ENCODE measurements around the gene TMEM207. TPM values are rescaled to one million over a fixed set of nuclear protein-coding genes. Genes with fewer than 3 reads are reported as not detected.

The TMEM207 gene
- total and polyA plus RNA-seq, 2 of the 4 experiments (the other 2 are of a cell fraction): not detected

DNA sequence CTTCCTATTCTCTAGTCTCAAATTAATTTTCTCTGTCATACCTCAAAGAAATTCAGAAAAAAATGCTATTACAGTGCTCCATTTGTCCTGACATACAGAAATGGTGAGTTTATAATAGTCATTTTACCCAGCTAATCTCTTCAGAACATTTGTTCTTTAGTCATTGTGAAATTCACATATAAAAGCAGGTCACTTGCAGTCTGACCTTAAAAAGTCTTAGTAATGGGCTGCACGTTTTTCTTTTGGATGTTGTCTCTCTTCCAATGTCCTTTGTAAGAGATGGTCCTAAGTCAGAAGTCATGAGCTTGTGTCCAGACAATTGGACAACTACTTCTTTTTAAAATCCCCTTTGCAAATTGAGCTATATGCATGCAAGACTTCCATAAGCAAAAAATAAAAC, 47.2 kb upstream of the TMEM207 start:
- POLR2A ChIA-PET (ENCODE audit: unreplicated experiment): no interaction called here

More for the DNA sequence above, 47.2 kb upstream of the TMEM207 start:
- Histone ChIP-seq H3K9me3 (ENCODE audit: control insufficient read depth, insufficient read depth, low read length) (no peaks in the 10 kb centered on the region), H3K9me1 (ENCODE audit: insufficient read depth, low read length) (no peaks in the 10 kb centered on the region), H2AK5ac (ENCODE audit: low read depth, low read length) (no peak overlapping the region), H3K4ac (ENCODE audit: low read depth, low read length) (no peak overlapping the region), H4K20me1 (ENCODE audit: insufficient read depth, low read length) (no peaks in the 10 kb centered on the region), H2BK15ac (ENCODE audit: low read depth, low read length) (no peak overlapping the region), H4K91ac (ENCODE audit: insufficient read depth, low read depth, low read length) (no peak overlapping the region), H3K27me3 (ENCODE audit: control insufficient read depth, insufficient read depth, low read length) (no peaks in the 10 kb centered on the region; the same call in 1 of the 2 replicates), H3K56ac (ENCODE audit: extremely low read depth, insufficient read depth, low read length) (no peak overlapping the region), H3K79me1 (ENCODE audit: low read depth in 1 of 2, low read length in 2 of 2) (no peaks in the 10 kb centered on the region), H2BK5ac (ENCODE audit: low read depth, low read length, poor library complexity, severe bottlenecking) (no peak overlapping the region), H4K5ac (ENCODE audit: low read depth, low read length) (no peak overlapping the region), H3K18ac (ENCODE audit: low read depth, low read length) (no peak overlapping the region), H3K27ac (ENCODE audit: insufficient read depth, low read length) (no peak overlapping the region), H3K4me1 (ENCODE audit: control insufficient read depth, insufficient read depth, low read length) (no peaks in the 10 kb centered on the region), H2BK120ac (ENCODE audit: low read depth, low read length) (no peak overlapping the region), H3K23ac (ENCODE audit: low read depth, low read length) (no peak overlapping the region), H3K9ac (ENCODE audit: low read depth, low read length) (no peak overlapping the region), H2AFZ (replicated peaks; ENCODE audit: low read length, poor library complexity) (no peak overlapping the region), H2BK20ac (ENCODE audit: low read depth, low read length) (no peak overlapping the region), H3K4me2 (ENCODE audit: low read depth, low read length) (no peak overlapping the region), H2AK9ac (replicated peaks; ENCODE audit: low read depth, low read length, poor library complexity) (no peak overlapping the region), H3K36me3 (ENCODE audit: control insufficient read depth, insufficient read depth, low read length) (no peaks in the 10 kb centered on the region), H3K4me3 (ENCODE audit: insufficient read depth, low read depth, low read length) (no peak overlapping the region), H3K14ac (replicated peaks; ENCODE audit: low read depth, low read length) (no peak overlapping the region), H4K8ac (ENCODE audit: low read depth in 2 of 2, low read length in 2 of 2) (no peak overlapping the region)
- no peak for TF ChIP-seq POLR2A (IDR thresholded peaks at IDR 0.05; ENCODE audit: low read depth, low read length)
- TF ChIP-seq RCOR1 (IDR thresholded peaks at IDR 0.05; ENCODE audit: insufficient replicate concordance, low read length): no peak
- no peak for TF ChIP-seq CEBPB (IDR thresholded peaks at IDR 0.05; ENCODE audit: low read depth, low read length)
- TF ChIP-seq NFE2L2 (IDR thresholded peaks at IDR 0.05; ENCODE audit: low read depth, low read length): no peak
- TF ChIP-seq, protein P1, sequence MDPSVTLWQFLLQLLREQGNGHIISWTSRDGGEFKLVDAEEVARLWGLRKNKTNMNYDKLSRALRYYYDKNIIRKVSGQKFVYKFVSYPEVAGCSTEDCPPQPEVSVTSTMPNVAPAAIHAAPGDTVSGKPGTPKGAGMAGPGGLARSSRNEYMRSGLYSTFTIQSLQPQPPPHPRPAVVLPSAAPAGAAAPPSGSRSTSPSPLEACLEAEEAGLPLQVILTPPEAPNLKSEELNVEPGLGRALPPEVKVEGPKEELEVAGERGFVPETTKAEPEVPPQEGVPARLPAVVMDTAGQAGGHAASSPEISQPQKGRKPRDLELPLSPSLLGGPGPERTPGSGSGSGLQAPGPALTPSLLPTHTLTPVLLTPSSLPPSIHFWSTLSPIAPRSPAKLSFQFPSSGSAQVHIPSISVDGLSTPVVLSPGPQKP (IDR thresholded peaks at IDR 0.05; ENCODE audit: borderline replicate concordance, low read depth, low read length): no peak
- no peak for TF ChIP-seq CHD1 (IDR thresholded peaks at IDR 0.05; ENCODE audit: low read depth, low read length)
- TF ChIP-seq, protein P2, sequence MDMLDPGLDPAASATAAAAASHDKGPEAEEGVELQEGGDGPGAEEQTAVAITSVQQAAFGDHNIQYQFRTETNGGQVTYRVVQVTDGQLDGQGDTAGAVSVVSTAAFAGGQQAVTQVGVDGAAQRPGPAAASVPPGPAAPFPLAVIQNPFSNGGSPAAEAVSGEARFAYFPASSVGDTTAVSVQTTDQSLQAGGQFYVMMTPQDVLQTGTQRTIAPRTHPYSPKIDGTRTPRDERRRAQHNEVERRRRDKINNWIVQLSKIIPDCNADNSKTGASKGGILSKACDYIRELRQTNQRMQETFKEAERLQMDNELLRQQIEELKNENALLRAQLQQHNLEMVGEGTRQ (IDR thresholded peaks at IDR 0.05; ENCODE audit: low read depth, low read length): no peak
- no peak for TF ChIP-seq FOS (IDR thresholded peaks at IDR 0.05; ENCODE audit: low read depth, low read length)
- TF ChIP-seq, protein P3, sequence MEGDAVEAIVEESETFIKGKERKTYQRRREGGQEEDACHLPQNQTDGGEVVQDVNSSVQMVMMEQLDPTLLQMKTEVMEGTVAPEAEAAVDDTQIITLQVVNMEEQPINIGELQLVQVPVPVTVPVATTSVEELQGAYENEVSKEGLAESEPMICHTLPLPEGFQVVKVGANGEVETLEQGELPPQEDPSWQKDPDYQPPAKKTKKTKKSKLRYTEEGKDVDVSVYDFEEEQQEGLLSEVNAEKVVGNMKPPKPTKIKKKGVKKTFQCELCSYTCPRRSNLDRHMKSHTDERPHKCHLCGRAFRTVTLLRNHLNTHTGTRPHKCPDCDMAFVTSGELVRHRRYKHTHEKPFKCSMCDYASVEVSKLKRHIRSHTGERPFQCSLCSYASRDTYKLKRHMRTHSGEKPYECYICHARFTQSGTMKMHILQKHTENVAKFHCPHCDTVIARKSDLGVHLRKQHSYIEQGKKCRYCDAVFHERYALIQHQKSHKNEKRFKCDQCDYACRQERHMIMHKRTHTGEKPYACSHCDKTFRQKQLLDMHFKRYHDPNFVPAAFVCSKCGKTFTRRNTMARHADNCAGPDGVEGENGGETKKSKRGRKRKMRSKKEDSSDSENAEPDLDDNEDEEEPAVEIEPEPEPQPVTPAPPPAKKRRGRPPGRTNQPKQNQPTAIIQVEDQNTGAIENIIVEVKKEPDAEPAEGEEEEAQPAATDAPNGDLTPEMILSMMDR (conservative IDR thresholded peaks at IDR 0.05; ENCODE audit: low read depth, low read length): no peak
- no peak for TF ChIP-seq MAZ (IDR thresholded peaks at IDR 0.05; ENCODE audit: borderline replicate concordance, low read depth, low read length)
- no peak for TF ChIP-seq RFX5 (IDR thresholded peaks at IDR 0.05; ENCODE audit: low read depth, low read length)
- in situ Hi-C loops (cut with MboI; ENCODE audit: low sequenced_read_pairs): no loop called here
- ATAC-seq (ENCODE audit: low read depth): no peak
- no TSS peak for BruUV-seq (replicated peaks)
- dilution Hi-C loops (cut with HindIII; ENCODE audit: low sequenced_read_pairs, unreplicated experiment): no loop called here
- no CpG with 5 or more reads among the region's 1 CpG for WGBS, 2 experiments (ENCODE audit: extremely low coverage in 2 of 2, insufficient read length in 1 of 2)
- DNase-seq: no peak
- CTCF ChIA-PET: no interaction called here
- intact Hi-C loops (cut with micrococcal nuclease): no loop called here
